HFF-Myc (cell line): Measurements from ENCODE around the gene TP53RK.

ENCODE experiments used
- DNase-seq: peaks from one replicate; pipeline ENCODE4 v3.0.0-alpha.2; 2011; ENCODE audit warnings: low read depth; ENCODE audit errors: extremely low read depth
- H3K4me3 ChIP-seq: replicated peaks from 2 replicates; pipeline ENCODE4 v1.5.1; 2011; ENCODE audit warnings: low read depth, mild to moderate bottlenecking, control low read depth, low read length
- TF ChIP-seq, protein P1 (sequence below): IDR thresholded peaks from 2 replicates; pipeline ENCODE4 v1.5.1; 2012; ENCODE audit warnings: mild to moderate bottlenecking, low read depth, low read length, control low read depth; ENCODE audit errors: missing control alignments

Gene TP53RK

DNA sequence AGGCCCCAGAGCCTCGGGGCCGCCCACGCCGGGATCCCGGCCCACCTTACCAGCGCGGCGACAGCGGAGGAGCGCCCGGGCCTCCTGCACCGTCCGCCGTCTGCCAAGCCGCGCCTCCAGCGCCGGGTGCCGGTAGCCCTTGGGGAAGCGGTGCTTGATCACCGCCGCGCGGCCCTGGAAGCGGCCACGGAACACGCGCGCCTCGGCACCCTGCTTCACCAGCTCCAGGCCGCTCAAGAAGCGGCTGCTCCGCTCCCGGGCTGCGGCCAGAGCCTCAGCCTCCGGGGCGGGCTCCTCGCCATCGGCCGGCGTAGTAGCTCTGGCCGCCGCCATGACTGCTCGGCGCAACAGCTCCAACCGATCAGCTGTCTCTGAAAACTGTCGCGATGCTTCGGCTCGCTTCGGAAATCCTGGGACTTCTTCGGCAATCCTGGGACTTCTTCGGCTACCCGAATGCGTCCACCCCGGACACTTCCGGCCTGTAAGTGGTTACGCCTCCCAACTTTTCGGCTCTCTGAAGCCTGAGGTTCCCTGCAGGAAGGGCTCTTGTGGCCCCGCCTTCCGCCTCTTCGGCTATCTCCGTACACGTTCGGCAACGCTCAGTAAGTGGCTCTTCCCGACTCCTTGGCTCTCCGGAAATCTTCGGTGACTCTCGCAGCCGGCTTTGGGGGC is at the start of gene TP53RK:
Gene TP53RK (minus strand): TSS at position 363 of the 672 bp plus-strand sequence. CDS start 30 bp downstream, at position 333.
- DNase-seq, result peak; percentile 100
- TF ChIP-seq, protein P1, sequence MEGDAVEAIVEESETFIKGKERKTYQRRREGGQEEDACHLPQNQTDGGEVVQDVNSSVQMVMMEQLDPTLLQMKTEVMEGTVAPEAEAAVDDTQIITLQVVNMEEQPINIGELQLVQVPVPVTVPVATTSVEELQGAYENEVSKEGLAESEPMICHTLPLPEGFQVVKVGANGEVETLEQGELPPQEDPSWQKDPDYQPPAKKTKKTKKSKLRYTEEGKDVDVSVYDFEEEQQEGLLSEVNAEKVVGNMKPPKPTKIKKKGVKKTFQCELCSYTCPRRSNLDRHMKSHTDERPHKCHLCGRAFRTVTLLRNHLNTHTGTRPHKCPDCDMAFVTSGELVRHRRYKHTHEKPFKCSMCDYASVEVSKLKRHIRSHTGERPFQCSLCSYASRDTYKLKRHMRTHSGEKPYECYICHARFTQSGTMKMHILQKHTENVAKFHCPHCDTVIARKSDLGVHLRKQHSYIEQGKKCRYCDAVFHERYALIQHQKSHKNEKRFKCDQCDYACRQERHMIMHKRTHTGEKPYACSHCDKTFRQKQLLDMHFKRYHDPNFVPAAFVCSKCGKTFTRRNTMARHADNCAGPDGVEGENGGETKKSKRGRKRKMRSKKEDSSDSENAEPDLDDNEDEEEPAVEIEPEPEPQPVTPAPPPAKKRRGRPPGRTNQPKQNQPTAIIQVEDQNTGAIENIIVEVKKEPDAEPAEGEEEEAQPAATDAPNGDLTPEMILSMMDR, result no peak
- H3K4me3 ChIP-seq, result peak within 1 kb of the TSS; percentile 86

DNA sequence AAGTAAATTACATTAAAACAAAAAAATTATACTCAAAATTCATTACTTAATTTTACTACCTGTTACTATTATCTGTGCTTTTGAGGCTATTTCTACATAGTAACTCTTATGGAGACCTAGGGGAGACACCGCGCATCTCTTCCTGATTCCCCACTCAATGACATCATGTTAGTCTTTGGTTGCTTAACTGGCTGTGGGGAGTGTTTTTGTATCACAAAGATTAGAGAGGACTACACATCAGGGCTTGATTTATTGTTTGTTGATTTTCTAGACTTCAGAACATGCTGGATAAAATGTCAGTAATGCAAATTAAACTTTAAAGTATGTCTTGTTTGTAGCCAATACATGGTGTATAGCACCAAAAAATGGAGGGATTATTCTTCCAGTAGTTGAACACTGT is 46.2 kb upstream of the TP53RK start:
- TF ChIP-seq, protein P1, result no peak
- DNase-seq, result no peak
- no peak overlapping the region for H3K4me3 ChIP-seq

DNA sequence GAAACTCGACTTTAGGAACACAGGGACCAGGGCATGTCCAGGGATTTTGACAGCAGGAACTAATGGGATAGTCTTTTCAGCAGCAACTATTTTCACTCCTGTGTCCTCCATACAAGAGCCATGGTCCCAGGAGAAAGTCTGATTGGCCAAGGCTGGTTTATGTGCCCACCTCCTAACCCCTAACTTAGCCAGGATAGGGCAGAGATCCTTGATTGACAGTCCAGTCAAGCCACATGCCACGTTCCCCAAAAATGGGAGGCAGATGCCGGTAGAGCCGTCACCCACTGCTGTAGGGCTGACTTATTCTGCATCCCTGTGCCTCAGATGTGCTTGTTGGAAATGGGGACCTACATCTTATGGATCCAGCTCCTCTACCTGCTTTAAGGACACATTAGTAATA is 42.5 kb upstream of the TP53RK start:
- H3K4me3 ChIP-seq, result no peak overlapping the region
- TF ChIP-seq, protein P1, result no peak
- no peak for DNase-seq

DNA sequence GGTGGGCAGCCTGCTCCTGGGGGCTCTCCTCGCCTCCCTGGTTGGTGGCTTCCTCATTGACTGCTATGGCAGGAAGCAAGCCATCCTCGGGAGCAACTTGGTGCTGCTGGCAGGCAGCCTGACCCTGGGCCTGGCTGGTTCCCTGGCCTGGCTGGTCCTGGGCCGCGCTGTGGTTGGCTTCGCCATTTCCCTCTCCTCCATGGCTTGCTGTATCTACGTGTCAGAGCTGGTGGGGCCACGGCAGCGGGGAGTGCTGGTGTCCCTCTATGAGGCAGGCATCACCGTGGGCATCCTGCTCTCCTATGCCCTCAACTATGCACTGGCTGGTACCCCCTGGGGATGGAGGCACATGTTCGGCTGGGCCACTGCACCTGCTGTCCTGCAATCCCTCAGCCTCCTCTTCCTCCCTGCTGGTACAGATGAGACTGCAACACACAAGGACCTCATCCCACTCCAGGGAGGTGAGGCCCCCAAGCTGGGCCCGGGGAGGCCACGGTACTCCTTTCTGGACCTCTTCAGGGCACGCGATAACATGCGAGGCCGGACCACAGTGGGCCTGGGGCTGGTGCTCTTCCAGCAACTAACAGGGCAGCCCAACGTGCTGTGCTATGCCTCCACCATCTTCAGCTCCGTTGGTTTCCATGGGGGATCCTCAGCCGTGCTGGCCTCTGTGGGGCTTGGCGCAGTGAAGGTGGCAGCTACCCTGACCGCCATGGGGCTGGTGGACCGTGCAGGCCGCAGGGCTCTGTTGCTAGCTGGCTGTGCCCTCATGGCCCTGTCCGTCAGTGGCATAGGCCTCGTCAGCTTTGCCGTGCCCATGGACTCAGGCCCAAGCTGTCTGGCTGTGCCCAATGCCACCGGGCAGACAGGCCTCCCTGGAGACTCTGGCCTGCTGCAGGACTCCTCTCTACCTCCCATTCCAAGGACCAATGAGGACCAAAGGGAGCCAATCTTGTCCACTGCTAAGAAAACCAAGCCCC is 36.2 kb upstream of the TP53RK start:
- no peak for DNase-seq
- TF ChIP-seq, protein P1, result no peak
- H3K4me3 ChIP-seq, result no peak overlapping the region

DNA sequence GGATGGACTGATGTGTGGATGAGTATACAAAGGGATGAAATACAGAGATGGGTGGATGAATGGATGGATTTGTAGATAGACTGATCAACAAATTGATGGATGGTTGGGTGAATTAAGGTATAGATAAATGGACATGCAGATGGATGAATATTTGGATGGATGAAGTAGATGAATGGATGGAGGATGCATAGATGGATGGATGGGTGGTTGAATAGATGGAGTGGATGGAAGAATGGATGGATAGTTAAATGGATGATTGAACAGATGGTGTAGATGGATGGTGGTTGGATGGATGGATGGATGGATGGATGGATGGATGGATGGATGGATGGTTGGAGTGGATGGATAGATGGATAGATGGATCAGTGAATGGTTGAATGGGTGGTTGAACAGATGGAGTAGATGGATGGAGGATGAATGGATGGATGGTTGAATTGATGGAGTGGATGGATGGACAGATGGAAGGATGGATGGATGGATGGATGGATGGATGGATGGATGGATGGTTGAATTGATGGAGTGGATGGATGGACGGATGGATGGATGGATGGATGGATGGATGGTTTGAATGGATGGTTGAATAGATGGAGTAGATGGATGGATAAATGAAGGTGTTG is 35.2 kb upstream of the TP53RK start:
- TF ChIP-seq, protein P1, result no peak
- H3K4me3 ChIP-seq, result no peak overlapping the region
- no peak for DNase-seq

DNA sequence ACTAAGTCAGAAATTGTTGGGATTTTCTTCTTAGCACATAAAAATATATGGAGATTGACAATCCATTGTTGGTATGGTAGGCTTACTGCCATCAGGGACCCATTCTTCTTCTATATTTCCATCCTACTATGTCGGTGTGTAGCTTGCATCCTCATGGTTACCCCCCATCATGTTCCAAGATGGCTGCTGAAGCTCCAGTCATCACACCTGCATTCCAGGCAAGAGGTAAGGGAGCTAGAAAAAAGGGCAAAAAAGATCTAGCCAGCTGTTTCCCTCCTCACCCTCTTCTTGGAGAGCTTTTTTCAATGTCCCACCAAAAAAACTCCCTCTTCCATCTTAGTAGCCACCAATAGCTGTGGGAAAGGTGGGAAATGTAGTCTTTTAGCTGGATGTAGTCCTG is 33.8 kb upstream of the TP53RK start:
- DNase-seq, result no peak
- TF ChIP-seq, protein P1, result no peak
- no peak overlapping the region for H3K4me3 ChIP-seq
